Stimulated activated CD4-positive, alpha-beta T cell treated with anti-CD3 and anti-CD28 coated beads, Interleukin-15, amount 100 ng/mL, for 1 hour (primary cell): ENCODE measurements around the gene RPN1.
"Not testable (repeated sequence)": the region's sequence is repeated elsewhere in the genome, so short reads cannot be mapped to it uniquely, and the experiment has no call there.

Experiments used
- DNase-seq, 2 donors: peaks; one replicate each; pipeline ENCODE4 v3.0.0-alpha.2; 2020; ENCODE audit warnings: low read depth in 1 of 2, low spot score in 1 of 2

RPN1 gene

GRCh38 chr3:128613083-128613829, 37.4 kb downstream of the RPN1 start:
- DNase-seq = no peak

- DNase-seq = no peak
These were observed 40.1 kb downstream of the RPN1 start for GRCh38 chr3:128610451-128611070.

DNA sequence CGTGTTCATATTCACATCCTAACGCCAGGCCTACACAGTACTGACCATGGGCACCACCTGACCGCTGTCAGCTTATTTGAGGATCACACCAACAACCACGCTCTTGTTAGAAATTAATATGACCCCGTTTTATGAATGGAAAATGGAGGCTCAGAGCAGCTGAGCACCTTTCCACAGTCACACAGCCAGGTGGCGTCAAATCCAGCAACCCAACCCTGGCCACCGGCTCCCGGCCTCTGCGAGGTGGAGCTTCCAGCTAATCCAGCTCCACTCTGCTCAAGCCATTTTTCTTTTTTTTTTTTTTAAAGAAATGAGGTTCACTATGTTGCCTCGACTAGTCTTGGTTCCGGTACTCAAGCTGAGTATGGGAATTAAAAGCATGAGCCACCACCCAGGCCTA, 41.3 kb downstream of the RPN1 start:
- DNase-seq = no peak

- DNase-seq = no peak
These were observed 42.9 kb downstream of the RPN1 start for GRCh38 chr3:128607710-128608048.

DNA sequence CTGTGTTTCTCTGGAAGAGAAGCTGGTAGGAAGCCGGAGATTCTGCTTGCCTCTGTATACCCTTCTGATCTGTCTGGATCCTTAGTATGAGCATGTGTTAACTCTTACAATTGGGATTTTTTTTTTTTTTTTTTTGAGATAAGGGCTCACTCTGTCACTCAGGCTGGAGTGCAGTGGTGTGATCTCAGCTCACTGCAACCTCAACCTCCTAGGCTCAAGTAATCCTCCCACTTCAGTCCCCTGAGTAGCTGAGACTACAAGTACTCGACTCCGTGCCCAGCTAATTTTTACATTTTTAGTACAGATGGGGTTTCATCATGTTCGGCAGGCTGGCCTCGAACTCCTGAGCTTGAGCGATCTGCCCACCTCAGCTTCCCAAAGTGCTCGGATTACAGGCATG, 44.5 kb downstream of the RPN1 start:
- DNase-seq = no peak

- no peak for DNase-seq
These were observed 45.2 kb downstream of the RPN1 start for GRCh38 chr3:128605091-128606046.

- no peak for DNase-seq
These were observed 46.5 kb downstream of the RPN1 start for GRCh38 chr3:128603811-128604775.

GRCh38 chr3:128603313-128603712, 47.3 kb downstream of the RPN1 start:
- no peak for DNase-seq

GRCh38 chr3:128598884-128599664, 51.5 kb downstream of the RPN1 start:
- no peak for DNase-seq

GRCh38 chr3:128597900-128598299, 52.7 kb downstream of the RPN1 start:
- no peak for DNase-seq

DNA sequence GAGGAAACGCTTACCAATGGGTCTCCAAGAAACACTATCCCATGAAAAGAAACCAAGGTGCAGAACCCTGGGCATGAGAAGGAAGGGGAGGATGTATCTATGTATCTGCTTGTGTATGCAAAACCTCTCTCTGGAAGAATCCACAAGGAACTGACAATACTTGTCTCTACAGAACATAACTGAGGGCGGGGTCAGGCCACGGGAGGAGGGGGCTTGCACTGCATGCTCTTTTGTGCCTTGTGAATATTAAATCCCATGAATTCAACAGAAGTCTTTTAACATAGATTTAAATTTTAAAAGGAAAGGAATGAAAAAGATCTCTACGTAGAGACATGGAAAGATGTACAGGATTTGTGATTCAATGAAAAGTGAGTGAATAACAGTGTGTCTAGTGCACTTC, 57.8 kb downstream of the RPN1 start:
- DNase-seq = no peak

- DNase-seq = no peak
These were observed 58.7 kb downstream of the RPN1 start for GRCh38 chr3:128591738-128592426.

- DNase-seq = no peak
These were observed 59.7 kb downstream of the RPN1 start for GRCh38 chr3:128590948-128591347.

DNA sequence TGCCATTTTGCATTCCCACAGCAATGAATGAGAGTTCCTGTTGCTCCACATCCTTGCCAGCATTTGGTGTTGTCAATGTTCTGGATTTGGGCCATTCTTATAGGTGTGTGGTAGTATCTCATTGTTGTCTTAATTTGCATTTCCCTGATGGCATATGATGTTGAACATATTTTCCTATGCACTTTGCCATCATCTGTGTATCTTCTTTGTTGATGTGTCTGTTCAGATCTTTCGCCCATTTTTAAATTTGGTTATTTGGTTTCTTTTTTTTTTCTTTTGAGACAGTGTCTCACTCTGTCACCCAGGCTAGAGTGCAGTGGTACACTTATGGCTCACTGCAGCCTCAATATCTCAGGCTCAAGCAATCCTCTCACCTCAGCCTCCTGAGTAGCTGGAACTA, 60.6 kb downstream of the RPN1 start:
- not testable (repeated sequence) for DNase-seq

DNA sequence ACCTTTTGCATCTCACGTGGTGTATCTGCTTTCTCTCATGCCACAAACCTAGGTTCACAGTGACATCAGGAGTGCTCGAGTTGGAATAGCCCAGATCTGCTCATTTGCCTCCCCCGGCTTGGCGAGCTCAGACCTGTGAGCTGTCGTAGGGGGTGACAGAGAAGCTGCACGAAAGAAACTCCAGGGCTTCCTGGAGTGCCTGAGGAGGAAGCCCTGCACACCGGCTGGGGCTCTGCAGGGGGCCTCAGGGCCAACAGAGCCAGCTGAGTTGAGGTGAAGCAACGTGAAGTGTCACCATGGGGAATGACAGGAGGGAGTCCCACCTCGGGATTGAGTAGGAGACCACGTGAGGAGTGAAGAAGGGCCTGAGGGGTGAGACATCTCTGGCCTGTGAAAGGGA, 62.5 kb downstream of the RPN1 start:
- no peak for DNase-seq

GRCh38 chr3:128587391-128587790, 63.2 kb downstream of the RPN1 start:
- DNase-seq = no peak

GRCh38 chr3:128586932-128587331, 63.7 kb downstream of the RPN1 start:
- DNase-seq = not testable (repeated sequence)

- DNase-seq = not testable (repeated sequence)
These were observed 64.2 kb downstream of the RPN1 start for GRCh38 chr3:128586391-128586790.

GRCh38 chr3:128585974-128586373, 64.6 kb downstream of the RPN1 start:
- no peak for DNase-seq
